Prostate gland (tissue), 2 donors: ENCODE data around the gene ERN2.

Experiments
- CTCF ChIP-seq, 4 experiments: fragments of 200-600 bp in 2 of 4; fragments of 450-650 bp in 2 of 4; sonication (generic) in 2 of 4; IDR thresholded peaks; 1 replicate in 3 of 4; 2 replicates in 1 of 4; pipeline ENCODE4 v1.5.1; 2016 to 2019; ENCODE audit warnings: antibody characterized with exemption in 4 of 4, mild to moderate bottlenecking in 2 of 4, moderate library complexity in 2 of 4
- POLR2A ChIP-seq: fragments of 450-650 bp; IDR thresholded peaks from one replicate; pipeline ENCODE4 v1.6.1; 2016; ENCODE audit warnings: antibody characterized with exemption, mild to moderate bottlenecking
- POLR2AphosphoS5 ChIP-seq: sonication (generic); formaldehyde crosslinking; IDR thresholded peaks from one replicate; pipeline ENCODE4 v1.6.1; 2017; ENCODE audit warnings: antibody characterized with exemption

DNA sequence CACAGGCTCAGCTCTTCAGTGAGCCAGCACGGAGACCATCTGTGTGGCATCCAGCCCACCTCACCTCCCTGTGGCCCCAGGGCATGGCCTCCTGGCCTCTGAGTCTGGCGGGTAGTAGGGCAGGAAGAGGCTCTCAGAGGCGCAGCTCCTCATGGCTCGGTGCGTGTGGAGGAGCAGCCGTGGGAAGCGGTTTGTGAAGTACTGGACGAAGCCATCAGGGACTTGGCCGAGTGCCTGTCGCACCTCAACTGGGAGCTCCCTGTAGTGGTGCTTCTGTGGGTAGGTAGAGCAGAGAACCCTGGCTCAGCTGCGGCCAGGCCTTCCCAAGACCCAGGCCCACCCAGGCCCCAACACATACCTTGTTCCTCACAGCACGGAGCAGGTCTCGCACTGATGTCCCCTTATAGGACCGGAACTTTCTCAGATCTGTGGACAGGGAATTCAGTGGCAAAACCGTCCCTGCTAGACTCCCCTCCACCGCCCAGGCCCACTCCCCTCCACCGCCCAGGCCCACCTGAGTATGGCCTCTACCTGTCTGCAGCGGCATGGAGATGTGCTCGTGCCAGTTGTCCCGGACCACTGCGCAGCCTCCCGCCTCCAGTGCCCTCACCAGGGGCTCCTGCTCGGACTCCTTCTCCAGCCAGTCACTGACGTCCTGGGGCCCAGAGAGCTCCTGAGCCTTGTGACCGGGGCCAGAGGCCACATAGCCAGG lies 22.1 kb downstream of the ERN2 start:
- no peak for TF ChIP-seq CTCF (IDR thresholded peaks at IDR 0.05)
- no peak for TF ChIP-seq POLR2AphosphoS5
- TF ChIP-seq POLR2A: no peak
